Measurements from ENCODE around the gene LRRC32. TPM values are rescaled to one million over a fixed set of nuclear protein-coding genes. Genes with fewer than 3 reads are reported as not detected.

Gene LRRC32
- total RNA-seq, 1 experiment from 2014 or later: 0.46 TPM

DNA sequence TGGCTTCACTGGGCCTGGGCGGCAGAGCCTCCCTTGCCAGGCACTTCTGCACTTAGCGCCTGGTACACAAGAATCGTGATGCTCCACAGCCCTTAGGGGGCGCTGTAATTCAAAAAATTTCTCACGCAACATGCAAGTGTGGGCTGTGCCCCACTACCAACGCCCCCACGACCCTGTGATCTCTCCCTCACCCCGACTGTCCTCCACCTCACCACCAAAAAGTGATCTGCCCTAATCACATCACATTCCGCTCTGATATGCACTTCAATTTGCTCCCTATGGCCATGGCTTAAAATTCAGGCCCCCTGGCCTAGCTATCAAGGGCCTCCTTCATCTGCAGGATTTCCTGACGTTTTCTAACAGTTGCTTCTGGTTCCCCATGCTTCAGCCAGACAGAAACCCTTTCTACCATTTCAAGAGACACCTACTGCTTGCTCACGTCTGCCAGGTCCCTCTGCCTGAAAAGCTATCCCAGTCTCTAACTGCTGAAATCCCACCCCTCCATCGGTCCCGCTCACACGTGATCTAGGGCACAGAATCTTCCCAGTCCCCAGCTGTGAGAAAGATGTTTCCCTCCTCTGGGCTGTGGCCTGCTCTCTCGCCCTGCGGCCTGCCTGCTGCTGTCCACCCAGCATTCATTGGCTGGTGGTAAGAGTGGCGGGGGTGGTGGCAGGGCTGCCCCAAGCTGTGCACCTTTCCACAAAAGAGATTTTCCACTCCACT, 27.9 kb upstream of the LRRC32 start:
- Histone ChIP-seq H3K79me1 (ENCODE audit: insufficient read depth, low read depth, low read length, poor library complexity, severe bottlenecking) (no peaks in the 10 kb centered on the region), H3K14ac (ENCODE audit: insufficient read depth, low read length) (no peak overlapping the region), H3T11ph (ENCODE audit: low read length) (no peak overlapping the region), H2BK120ac (ENCODE audit: low read depth, low read length, poor library complexity, severe bottlenecking) (no peak overlapping the region), H2BK20ac (ENCODE audit: low read depth, low read length, poor library complexity, severe bottlenecking) (no peak overlapping the region), H3K4me2 (ENCODE audit: insufficient read depth, insufficient read length, low read length) (no peak overlapping the region), H4K20me1 (ENCODE audit: control insufficient read depth, insufficient read depth, insufficient read length) (no peaks in the 10 kb centered on the region), H3K9me3 (ENCODE audit: control insufficient read depth, low read depth, low read length) (no peaks in the 10 kb centered on the region), H3K56ac (ENCODE audit: insufficient read length, low read depth, low read length) (no peak overlapping the region), H3K4me1 (ENCODE audit: insufficient read depth, low read length) (peaks cover 6% of the 10 kb centered on the region; the same call in 1 of the 2 replicates), H2AFZ (ENCODE audit: low read length) (no peak overlapping the region), H4K5ac (ENCODE audit: insufficient read length, low read depth, low read length) (no peak overlapping the region), H3K27ac (ENCODE audit: insufficient read length, low read depth, low read length) (no peak overlapping the region), H4K91ac (ENCODE audit: insufficient read length, low read depth, low read length) (no peak overlapping the region), H3K79me2 (ENCODE audit: insufficient read depth, low read length) (no peaks in the 10 kb centered on the region), H3K4ac (ENCODE audit: low read depth, low read length) (no peak overlapping the region), H2AK5ac (ENCODE audit: insufficient read length, low read length) (no peak overlapping the region), H3K9ac (ENCODE audit: extremely low read depth, insufficient read length, low read length) (no peak overlapping the region), H3K23ac (ENCODE audit: insufficient read length, low read depth, low read length) (no peak overlapping the region), H3K18ac (ENCODE audit: insufficient read length, low read depth, low read length) (no peak overlapping the region), H3K27me3 (ENCODE audit: insufficient read depth, low read length) (no peaks in the 10 kb centered on the region), H2BK12ac (ENCODE audit: insufficient read length, low read depth, low read length) (no peak overlapping the region), H4K8ac (replicated peaks; ENCODE audit: insufficient read length, low read depth, low read length) (no peak overlapping the region), H2BK15ac (ENCODE audit: low read depth, low read length) (no peak overlapping the region), H2BK5ac (ENCODE audit: insufficient read length, low read length) (no peak overlapping the region), H3K23me2 (ENCODE audit: insufficient read length, low read depth, low read length, poor library complexity, severe bottlenecking) (no peaks in the 10 kb centered on the region)
- Mint-ChIP-seq H3K36me3 (ENCODE audit: insufficient read depth in 1 of 3, low read depth in 3 of 3) (no peaks in the 10 kb centered on the region), H3K9me3 (no peaks in the 10 kb centered on the region; a peak in 1 of 5 replicates), H3K4me1 (peaks cover 41 to 42% of the 10 kb centered on the region in 2 experiments), H3K27ac (peak overlapping the region in 1 of 3 experiments; percentile 63; a peak in 3 of 7 replicates), H3K4me3 (0 out of 5 replicates have a peak overlapping the region, but pooled peaks of 1 of the 2 experiments have one; percentile 6), H3K27me3 (ENCODE audit: low read depth) (peaks cover under 1% of the 10 kb centered on the region; the same call in 1 of the 2 replicates)
- WGBS (ENCODE audit: extremely low coverage, insufficient read length, low lambda C conversion rate): no CpG with 5 or more reads among the region's 17 CpGs
- TF ChIP-seq, protein P1, sequence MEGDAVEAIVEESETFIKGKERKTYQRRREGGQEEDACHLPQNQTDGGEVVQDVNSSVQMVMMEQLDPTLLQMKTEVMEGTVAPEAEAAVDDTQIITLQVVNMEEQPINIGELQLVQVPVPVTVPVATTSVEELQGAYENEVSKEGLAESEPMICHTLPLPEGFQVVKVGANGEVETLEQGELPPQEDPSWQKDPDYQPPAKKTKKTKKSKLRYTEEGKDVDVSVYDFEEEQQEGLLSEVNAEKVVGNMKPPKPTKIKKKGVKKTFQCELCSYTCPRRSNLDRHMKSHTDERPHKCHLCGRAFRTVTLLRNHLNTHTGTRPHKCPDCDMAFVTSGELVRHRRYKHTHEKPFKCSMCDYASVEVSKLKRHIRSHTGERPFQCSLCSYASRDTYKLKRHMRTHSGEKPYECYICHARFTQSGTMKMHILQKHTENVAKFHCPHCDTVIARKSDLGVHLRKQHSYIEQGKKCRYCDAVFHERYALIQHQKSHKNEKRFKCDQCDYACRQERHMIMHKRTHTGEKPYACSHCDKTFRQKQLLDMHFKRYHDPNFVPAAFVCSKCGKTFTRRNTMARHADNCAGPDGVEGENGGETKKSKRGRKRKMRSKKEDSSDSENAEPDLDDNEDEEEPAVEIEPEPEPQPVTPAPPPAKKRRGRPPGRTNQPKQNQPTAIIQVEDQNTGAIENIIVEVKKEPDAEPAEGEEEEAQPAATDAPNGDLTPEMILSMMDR (conservative IDR thresholded peaks at IDR 0.05): peak; percentile 91
- DNase-seq: peak; percentile 74

Data from H9 (cell line).